Measurements from ENCODE around the gene FAM184A. TPM values are rescaled to one million over a fixed set of nuclear protein-coding genes. Genes with fewer than 3 reads are reported as not detected.
A peak's percentile ranks its signal among the peaks of the same experiment; 100 is the strongest.

FAM184A gene
- total RNA-seq, 1 donor from 2014 or later = 2.4 TPM

GRCh38 chr6:118986312-118986711 lies 92.2 kb downstream of the FAM184A start:
- no peak for ATAC-seq
- DNase-seq (ENCODE audit: missing footprints) = no peak
- intact Hi-C loops (cut with DNase I) = no loop called here

- intact Hi-C loops (cut with DNase I) = no loop called here
- ATAC-seq (no peak), DNase-seq (ENCODE audit: missing footprints) (no peak)
These were observed 93.2 kb downstream of the FAM184A start for GRCh38 chr6:118985123-118985830.

- ATAC-seq (no peak), DNase-seq (ENCODE audit: missing footprints) (no peak)
- intact Hi-C loops (cut with DNase I) = no loop called here
These were observed 94.1 kb downstream of the FAM184A start for GRCh38 chr6:118984342-118984741.

- no peak for ATAC-seq
These were observed 95.9 kb downstream of the FAM184A start for GRCh38 chr6:118982575-118982911.

GRCh38 chr6:118981884-118982574 lies 96.4 kb downstream of the FAM184A start:
- intact Hi-C loops (cut with DNase I) = no loop called here
- ATAC-seq (no peak), DNase-seq (ENCODE audit: missing footprints) (no peak)

More at GRCh38 chr6:118982575-118982911, 95.9 kb downstream of the FAM184A start:
- intact Hi-C loops (cut with DNase I) = no loop called here
- DNase-seq (ENCODE audit: missing footprints) = no peak

GRCh38 chr6:118980063-118980462 lies 98.4 kb downstream of the FAM184A start:
- ATAC-seq (no peak), DNase-seq (ENCODE audit: missing footprints) (peak; percentile 70)
- intact Hi-C loops (cut with DNase I) = no loop called here

GRCh38 chr6:118974790-118975189 lies 103.7 kb downstream of the FAM184A start:
- intact Hi-C loops (cut with DNase I) = no loop called here

GRCh38 chr6:118971682-118972081 lies 106.8 kb downstream of the FAM184A start:
- intact Hi-C loops (cut with DNase I) = no loop called here
- ATAC-seq (no peak), DNase-seq (ENCODE audit: missing footprints) (no peak)

More at GRCh38 chr6:118974790-118975189, 103.7 kb downstream of the FAM184A start:
- ATAC-seq (no peak), DNase-seq (ENCODE audit: missing footprints) (no peak)

GRCh38 chr6:118970866-118971265 lies 107.6 kb downstream of the FAM184A start:
- no peak for DNase-seq (ENCODE audit: missing footprints)
- ATAC-seq = no peak

GRCh38 chr6:118968416-118968815 lies 110.0 kb downstream of the FAM184A start:
- ATAC-seq (no peak), DNase-seq (ENCODE audit: missing footprints) (no peak)
- intact Hi-C loops (cut with DNase I) = loop anchor here (1.0 kb wide), 1 partner anchor 142 kb away; no protein-coding TSS in a partner anchor

More at GRCh38 chr6:118970866-118971265, 107.6 kb downstream of the FAM184A start:
- intact Hi-C loops (cut with DNase I) = no loop called here

- no peak for ATAC-seq
- no peak for DNase-seq (ENCODE audit: missing footprints)
- intact Hi-C loops (cut with DNase I) = no loop called here
These were observed 111.2 kb downstream of the FAM184A start for GRCh38 chr6:118967239-118967638.

- intact Hi-C loops (cut with DNase I) = no loop called here
- DNase-seq (ENCODE audit: missing footprints) = no peak
- no peak for ATAC-seq
These were observed 112.6 kb downstream of the FAM184A start for GRCh38 chr6:118965843-118966370.

GRCh38 chr6:118965371-118965770 lies 113.1 kb downstream of the FAM184A start:
- ATAC-seq (no peak), DNase-seq (ENCODE audit: missing footprints) (no peak)
- intact Hi-C loops (cut with DNase I) = no loop called here

- ATAC-seq = no peak
- intact Hi-C loops (cut with DNase I) = no loop called here
- DNase-seq (ENCODE audit: missing footprints) = no peak
These were observed 115.5 kb downstream of the FAM184A start for GRCh38 chr6:118963003-118963402.

GRCh38 chr6:118959903-118960302 lies 118.6 kb downstream of the FAM184A start:
- DNase-seq (ENCODE audit: missing footprints) = no peak
- intact Hi-C loops (cut with DNase I) = no loop called here
- no peak for ATAC-seq

GRCh38 chr6:118953391-118953790 lies 125.1 kb downstream of the FAM184A start:
- ATAC-seq (no peak), DNase-seq (ENCODE audit: missing footprints) (no peak)
- intact Hi-C loops (cut with DNase I) = no loop called here

GRCh38 chr6:118952683-118953082 lies 125.8 kb downstream of the FAM184A start:
- no peak for ATAC-seq
- intact Hi-C loops (cut with DNase I) = no loop called here
- no peak for DNase-seq (ENCODE audit: missing footprints)

GRCh38 chr6:118945217-118945616 lies 133.2 kb downstream of the FAM184A start:
- intact Hi-C loops (cut with DNase I) = no loop called here
- no peak for ATAC-seq
- DNase-seq (ENCODE audit: missing footprints) = no peak

GRCh38 chr6:118940770-118941169 lies 137.7 kb downstream of the FAM184A start:
- intact Hi-C loops (cut with DNase I) = no loop called here
- peak; percentile 56 for DNase-seq (ENCODE audit: missing footprints)
- no peak for ATAC-seq

- intact Hi-C loops (cut with DNase I) = no loop called here
- DNase-seq (ENCODE audit: missing footprints) (no peak), ATAC-seq (peak; percentile 27)
These were observed 138.8 kb downstream of the FAM184A start for GRCh38 chr6:118939683-118940082.

Data from Right ventricle myocardium inferior (tissue), 1 donor.